HG03064 (cell line): ENCODE data around the gene HNRNPK.

Source experiments
- ATAC-seq: cut with Tn5 transposase; IDR thresholded peaks from one replicate; pipeline ENCODE4 v1.9.1; 2021; ENCODE audit warnings: low read depth; ENCODE audit not compliant: unreplicated experiment

HNRNPK gene

DNA sequence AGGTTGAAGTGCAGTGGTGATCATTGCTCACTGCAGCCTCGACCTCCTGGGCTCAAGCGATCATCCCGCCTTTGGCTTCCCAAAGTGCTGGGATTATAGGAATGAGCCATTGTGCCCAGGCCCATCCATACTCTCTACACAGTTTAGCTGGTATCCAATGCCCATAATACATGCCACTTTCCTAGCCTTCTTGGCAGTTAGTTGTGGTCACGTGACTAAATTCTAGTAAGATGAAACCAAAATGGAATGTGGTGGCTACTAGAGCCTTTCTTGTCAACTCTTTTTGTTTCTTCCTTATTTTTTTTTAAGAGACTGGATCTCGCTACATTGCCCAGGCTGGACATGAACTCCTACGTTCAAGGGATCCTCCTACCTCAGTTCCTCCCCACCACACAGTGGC is 43.5 kb downstream of the HNRNPK start:
- ATAC-seq, result no peak

DNA sequence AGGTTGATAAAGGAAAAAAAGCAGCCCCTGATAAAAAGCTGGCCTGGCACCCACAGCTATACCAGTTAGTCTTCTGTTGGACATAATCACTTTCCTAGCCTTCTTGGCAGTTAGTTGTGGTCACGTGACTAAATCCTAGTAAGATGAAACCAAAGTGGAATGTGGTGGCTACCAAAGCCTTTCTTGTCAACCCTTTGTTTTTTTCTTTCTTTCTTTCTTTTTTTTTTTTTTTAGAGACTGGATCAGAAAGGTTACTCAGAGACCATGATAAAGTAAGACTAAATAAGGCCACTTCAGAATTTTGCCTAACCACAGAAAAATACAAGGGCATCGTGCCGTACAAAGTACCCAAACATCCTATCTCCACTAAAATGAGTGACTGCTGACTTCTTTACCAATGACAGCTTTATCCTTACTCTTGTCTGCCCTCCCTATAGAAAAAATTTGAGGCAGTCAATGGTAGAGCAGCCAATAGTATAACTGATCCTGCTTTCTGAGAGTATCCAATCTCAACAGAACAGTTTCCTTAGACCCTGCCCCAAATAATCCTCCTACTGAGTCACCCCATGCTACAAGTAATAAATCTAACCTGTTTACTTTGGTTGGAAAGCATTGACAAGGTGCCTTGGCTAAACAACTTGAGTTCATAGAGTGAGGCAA is 44.6 kb downstream of the HNRNPK start:
- ATAC-seq, result no peak

DNA sequence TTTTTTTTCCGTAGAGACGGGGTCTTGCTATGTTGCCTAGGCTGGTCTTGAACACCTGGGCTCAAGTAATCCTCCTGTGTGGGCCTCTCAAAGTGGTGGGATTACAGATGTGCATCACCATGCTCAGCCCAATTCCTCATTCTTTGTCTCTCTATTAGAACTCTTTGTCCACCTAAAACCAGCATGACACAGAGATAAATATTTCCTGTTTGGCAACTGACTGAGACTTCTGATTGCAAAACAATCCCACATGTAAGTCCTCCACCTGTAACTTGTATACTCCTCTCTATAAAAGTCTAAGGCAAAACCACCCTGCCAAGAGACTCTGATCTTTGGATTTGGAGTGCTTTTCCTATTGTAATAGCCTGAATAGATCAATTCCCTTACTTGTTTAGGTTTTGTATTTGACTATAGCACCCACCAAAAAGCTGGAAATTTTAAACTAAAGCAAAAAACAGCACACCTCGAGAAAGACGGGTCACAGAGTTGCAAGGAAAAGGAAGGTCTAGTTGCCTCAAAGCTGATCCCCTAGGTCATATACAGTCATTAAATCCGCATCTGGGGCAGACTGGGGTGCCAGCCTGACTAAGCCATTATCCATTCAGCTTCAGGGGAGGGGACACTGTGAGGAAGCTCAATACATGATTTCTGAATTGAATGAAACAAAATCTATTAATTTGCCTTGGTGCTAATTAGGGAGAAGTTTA is 45.3 kb downstream of the HNRNPK start:
- no peak for ATAC-seq

DNA sequence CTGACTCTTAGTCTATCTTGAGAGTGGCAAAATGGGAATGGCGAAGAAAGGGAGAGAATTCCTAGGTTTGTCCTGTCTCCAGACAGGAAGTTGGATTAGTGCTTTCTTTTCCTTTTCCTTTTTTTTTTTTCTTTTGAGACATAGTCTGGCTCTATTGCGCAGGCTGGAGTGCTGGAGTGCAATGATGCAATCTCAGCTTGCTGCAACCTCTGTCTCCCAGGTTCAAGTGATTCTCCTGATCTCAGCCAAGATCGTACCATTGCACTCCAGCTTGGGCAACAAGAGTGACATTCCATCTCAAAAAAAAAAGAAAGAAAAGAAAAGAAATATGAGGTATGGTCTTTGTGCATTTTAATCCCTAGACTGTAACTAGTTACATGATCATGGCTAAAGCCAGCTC is 46.2 kb downstream of the HNRNPK start:
- no peak for ATAC-seq

DNA sequence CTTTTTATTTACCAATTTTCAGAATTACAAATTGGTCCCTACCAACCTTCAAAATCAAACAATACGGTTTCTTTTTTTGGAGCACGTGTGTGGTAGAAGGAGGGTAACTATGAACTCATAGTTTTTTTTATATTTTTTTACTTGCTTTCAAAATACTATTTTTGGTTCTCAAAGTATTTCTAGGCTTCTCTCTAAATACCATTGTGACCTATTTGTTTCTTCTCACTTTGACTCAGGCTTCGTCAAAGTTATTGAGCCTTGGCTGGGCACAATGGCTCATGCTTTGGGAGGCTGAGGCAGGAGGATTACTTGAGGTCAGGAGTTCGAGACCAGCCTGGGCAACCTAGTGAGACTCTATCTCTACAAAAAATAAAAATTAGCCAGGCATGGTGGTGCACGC is 47.2 kb downstream of the HNRNPK start:
- ATAC-seq, result no peak

DNA sequence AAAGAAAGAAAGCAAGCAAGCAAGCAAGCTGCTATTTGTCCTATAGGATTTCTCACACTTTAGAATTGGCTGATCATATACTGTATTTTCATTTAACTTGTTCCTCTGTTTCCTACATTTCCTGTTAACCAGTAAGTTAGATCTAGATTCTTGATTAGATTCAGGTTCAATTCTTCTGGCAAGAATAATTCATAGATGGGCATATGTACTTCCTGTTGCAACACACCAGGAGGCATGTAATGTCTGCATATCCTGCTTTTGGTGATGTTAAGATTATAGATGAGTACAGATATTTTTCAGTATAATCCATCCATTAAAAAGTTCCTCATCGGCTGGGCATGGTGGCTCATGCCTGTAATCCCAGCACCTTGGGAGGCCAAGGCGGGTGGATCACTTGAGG is 48.0 kb downstream of the HNRNPK start:
- ATAC-seq, result no peak

DNA sequence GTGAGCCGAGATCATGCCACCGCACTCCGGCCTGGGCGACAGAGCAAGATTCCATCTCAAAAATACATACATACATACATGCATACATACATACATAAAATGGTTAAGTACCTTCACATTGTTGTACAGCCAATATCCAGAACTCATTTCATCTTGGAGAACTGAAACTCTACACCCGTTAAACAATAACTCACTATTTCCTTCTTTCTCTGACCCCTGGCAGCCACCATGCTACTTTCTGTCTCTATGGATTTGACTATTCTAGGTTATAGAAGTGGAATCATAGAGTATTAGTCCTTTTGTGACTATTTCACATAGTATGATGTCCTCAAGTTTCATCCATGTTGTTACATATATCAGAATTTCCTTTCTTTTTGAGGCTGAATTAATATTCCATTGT is 49.1 kb downstream of the HNRNPK start:
- no peak for ATAC-seq

DNA sequence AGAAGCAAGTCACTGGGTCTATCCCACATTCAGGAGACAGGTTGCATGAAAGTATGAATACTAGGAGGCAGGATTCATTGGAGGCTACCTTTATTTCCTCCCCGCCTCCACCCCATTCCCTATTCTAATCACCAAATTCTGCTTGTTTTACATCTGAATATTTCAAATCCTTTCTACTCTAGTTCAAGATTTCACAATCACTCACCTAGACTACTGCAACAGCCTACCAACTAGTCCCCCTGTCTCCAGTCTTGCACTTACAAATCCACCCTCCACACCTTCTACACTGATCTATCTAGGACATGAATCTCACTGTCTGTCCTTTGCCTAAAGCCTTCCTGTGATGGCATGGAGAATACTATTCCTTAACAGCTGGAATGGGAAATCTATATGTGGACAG is 52.4 kb downstream of the HNRNPK start:
- no peak for ATAC-seq

DNA sequence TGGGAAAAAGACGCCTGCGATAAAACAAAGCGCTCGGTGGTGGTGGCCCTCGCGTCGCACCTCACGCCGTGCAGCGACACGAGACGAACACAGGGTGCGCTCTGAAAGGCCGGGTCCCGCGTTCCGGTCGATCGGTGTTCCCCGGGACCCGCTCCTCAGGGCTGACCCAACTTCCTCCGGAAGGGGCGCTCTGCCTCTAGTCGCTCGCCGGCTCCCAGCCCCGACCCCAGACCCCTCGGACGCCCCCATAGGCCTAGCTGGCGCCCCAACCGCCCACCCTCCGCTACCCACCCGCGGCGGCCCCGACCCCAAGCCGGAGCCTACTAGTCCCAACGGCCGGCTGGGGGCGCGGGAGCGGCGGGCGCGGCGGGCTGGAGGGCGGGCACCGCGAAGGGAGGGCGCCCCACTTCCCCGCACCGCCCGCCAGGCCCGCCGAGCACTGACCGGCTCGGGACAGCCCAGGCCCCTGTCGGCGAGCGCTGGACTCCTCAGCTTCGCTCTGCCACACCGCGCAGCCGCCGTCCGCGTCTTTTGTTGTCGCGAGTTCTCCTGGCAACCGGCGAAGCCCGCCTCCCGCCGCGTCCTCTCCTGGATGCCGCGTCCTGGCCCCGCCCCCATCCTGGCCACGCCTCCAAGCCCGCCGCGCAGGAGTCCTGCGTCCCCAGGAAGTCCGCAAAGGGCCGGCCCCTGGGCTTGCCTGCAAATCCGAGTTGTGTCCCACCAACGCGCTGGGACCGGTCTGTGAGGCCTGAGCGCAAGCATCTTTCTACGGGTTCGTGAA is 58.9 kb downstream of the HNRNPK start, which contains the start of gene KIF27:
Gene KIF27, minus strand, starts transcription at position 506 of the 781 bp plus-strand sequence. CDS start 5,841 bp downstream, outside the sequence.
- peak; percentile 90 for ATAC-seq

DNA sequence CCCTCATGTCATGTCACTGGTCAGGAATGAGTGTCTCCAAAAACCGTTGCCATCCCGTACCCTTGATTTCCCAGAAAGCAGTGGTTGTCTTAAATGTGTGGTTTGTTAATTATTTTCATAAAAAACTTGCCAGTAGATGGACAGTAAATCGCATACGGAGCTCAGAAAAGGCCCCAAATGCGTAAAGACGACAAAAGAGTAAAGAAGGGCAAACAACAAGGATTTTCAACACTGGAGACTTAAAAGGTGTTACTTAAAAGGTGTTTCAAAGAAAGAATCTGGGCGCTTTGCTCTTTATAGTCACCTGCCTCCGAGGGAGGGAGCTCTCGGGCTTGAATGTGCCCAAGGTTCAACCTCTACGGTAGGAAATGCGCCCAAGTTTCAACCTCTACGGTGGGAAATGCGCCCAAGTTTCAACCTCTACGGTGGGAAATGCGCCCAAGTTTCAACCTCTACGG is 59.5 kb downstream of the HNRNPK start:
- peak; percentile 23 for ATAC-seq

DNA sequence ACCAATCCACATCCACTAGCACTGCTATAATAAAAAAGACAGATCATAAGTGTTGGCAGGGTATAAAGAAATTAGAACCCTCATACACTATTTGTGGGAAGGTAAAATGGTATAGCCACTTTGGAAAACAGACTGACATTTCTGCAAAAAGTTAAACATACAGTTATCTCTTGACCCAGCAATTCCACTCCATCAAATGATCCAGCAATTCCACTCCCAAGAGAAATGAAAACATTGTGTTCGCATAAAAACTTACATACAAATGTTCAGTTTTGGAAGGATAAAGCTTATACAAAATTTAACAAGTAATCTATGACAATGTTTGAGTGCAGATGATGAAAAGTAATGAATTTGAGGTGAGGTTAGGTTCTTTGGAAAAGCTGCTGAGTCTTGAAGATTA is 60.9 kb downstream of the HNRNPK start:
- ATAC-seq, result no peak
